D721Med (cell line): ENCODE results near the gene TSPAN3.

ENCODE experiments used
- DNase-seq: peaks from one replicate; pipeline ENCODE4 v3.0.0; 2011; ENCODE audit warnings: low spot score; ENCODE audit not compliant: insufficient read length
- FAIRE-seq: peaks from 2 replicates; lab custom pipeline; 2011; peaks lifted over from hg19 to GRCh38; lab: Jason Lieb, UNC
- TF ChIP-seq, protein P1 (sequence below): IDR thresholded peaks from 2 replicates; pipeline ENCODE4 v1.5.1; 2012; ENCODE audit warnings: mild to moderate bottlenecking, control low read depth; ENCODE audit not compliant: insufficient read depth; ENCODE audit errors: missing control alignments

The TSPAN3 gene

DNA sequence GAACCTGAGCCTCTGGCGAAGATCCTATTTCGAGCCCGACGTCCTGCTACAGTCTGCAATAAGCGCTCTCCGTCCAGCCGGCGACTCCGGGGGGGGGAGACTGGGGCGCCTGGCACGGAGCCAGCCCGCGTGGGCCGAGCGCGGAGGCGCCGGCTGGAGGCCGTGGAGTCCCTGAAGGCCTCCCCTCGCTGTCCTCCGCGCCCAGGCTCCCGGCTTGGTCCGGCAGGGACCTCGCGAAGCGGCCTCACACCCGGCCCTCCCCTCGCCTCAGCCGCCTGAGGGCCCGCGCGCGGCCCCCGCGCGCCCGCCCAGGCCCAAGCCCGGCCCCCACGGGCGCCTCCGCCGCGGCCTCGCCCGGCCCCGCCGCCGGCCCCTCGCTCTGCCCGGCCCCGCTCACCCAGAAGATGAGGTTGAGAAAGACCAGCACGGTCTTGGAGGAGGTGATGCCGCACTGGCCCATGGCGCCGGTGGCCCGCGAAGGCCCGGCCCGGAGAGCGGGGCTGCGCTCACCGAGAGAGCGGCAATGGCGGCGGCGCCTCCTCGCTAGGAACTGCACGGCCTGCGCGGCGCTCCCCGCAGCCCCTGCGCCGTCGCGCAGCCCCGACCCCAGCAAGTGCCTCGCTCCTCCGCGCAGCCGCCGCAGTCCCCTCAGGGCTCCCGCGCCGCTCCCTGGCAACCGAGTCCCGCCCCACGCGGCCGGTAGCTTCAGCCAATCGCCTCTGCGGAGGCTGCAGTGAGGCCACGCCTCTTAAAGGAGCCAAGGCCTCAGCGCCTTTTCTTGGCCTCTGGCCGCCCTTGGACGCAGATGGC lies at the start of gene TSPAN3:
TSS of gene TSPAN3 (minus strand) at position 615 of the 810 bp plus-strand sequence. CDS start at position 460, 155 bp downstream.
- DNase-seq, result peak; percentile 79
- no peak for FAIRE-seq
- TF ChIP-seq, protein P1, sequence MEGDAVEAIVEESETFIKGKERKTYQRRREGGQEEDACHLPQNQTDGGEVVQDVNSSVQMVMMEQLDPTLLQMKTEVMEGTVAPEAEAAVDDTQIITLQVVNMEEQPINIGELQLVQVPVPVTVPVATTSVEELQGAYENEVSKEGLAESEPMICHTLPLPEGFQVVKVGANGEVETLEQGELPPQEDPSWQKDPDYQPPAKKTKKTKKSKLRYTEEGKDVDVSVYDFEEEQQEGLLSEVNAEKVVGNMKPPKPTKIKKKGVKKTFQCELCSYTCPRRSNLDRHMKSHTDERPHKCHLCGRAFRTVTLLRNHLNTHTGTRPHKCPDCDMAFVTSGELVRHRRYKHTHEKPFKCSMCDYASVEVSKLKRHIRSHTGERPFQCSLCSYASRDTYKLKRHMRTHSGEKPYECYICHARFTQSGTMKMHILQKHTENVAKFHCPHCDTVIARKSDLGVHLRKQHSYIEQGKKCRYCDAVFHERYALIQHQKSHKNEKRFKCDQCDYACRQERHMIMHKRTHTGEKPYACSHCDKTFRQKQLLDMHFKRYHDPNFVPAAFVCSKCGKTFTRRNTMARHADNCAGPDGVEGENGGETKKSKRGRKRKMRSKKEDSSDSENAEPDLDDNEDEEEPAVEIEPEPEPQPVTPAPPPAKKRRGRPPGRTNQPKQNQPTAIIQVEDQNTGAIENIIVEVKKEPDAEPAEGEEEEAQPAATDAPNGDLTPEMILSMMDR, result no peak

DNA sequence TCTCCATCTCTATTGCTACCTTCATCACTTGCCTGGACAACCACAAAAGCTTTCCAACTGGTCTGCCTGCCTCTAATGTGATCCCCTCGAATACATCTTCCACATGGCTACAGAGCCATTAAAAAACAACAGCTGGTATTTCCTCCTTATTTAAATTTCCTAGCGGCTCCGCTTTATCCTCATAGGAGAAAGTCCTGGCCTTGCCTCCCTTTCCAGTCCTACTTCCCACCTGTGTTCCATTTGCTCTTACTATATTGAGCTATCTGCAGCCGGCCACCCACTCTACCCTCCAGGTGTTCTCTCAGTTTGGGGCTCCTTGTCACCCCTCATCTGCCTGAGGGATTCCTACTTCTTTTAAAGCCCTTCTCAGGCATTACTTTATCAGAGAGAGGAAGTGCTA lies 49.7 kb upstream of the TSPAN3 start:
- FAIRE-seq (no peak), DNase-seq (no peak)
- TF ChIP-seq, protein P1, result no peak

DNA sequence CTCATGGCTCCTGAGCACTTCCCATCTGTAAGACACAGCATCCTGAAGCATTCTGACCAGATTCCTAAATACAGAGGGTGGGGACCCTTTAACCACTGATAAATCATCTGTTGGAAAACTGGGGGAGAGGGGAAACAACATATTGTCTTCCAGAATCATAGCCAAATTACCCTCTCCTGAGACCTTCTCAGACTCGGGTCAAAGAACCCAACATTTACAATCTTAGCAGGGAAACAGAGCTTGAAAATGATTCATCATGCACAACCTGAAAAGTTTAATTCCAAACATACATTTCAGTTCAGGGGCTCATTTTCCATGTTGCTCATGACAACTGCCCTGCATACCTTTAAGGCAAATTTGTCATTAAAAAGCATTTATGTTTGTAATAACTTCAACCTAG lies 48.5 kb upstream of the TSPAN3 start:
- no peak for FAIRE-seq
- TF ChIP-seq, protein P1, result no peak
- no peak for DNase-seq

DNA sequence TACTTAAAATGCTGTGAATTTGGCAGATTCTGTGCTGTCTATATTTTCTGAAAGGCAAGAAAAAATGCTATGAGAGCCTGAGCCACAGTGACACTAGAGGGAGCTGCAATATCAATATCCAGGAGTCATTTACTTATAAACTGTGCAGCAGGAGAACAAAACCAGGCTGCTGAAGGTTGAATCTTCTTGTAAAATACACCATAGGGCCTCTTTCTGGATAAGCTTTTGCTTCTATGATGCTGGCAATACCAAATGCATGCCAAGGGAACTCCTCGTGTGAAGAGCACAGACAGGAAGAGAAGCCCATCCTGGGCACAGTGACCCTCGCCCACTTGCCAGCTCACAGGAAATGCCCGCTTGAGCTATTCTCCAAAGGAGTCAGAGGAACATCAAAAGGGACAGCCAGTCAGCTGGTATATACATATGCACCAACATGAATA lies 48.0 kb upstream of the TSPAN3 start:
- TF ChIP-seq, protein P1, result peak; percentile 93
- FAIRE-seq, result no peak
- no peak for DNase-seq

DNA sequence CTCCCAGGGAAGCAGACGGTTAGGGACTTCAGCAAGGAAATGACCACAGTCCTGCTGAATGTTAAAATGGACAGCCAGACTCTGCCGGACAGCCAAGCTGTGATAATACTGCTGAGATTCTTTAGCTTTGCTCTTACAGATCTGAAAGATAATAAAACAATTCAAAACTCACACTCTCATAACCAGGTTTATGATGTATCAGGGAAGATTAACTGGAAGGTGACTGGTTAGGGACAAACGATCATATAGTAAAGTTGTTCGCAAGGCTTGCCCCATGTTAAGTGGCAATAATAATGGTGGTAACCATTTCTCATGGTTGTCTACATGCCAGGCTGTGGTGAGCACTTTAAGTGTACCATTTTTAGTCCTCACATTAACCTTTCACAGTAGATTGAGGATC lies 44.3 kb upstream of the TSPAN3 start:
- FAIRE-seq (no peak), DNase-seq (no peak)
- TF ChIP-seq, protein P1, result no peak

DNA sequence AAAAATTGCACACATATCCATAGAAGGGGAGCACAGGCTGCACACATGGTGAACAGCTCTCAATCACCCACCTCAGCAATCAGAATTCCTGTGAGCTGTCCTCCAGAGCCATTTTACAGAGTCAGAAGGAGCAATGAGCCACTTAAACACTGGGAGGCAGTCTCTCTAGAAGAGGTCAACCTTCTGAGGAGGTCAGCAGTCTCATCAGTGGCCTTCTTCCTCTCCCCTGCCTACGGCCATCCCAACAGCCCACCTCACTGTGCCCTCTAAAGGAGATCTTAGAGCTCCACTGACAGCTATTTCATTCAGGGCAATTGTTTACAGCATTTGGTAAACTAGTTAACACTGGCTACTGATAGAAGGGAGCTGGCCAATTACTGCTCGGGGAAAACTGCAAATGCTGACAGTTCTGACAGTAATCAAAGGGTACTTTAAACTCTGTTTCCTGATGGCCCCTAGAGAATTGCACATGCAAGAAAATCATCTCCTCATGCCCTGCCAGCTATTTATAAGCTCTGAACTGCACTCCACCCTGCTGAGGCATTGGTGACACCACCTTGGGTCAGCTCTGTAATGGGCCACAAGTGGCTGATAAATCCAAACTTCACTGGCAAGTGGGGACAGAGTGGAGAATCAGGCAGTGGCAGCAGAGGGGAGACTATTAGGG lies 42.1 kb upstream of the TSPAN3 start:
- DNase-seq (no peak), FAIRE-seq (no peak)
- TF ChIP-seq, protein P1, result no peak
